HG02970 (cell line): ENCODE data around the gene LCK.
"Not testable (repeated sequence)": the region's sequence is repeated elsewhere in the genome, so short reads cannot be mapped to it uniquely, and the experiment has no call there.

Source experiments
- ATAC-seq: cut with Tn5 transposase; IDR thresholded peaks from one replicate; pipeline ENCODE4 v1.9.1; 2021; ENCODE audit warnings: mild to moderate bottlenecking, moderate library complexity, moderate number of reproducible peaks; ENCODE audit not compliant: unreplicated experiment, low FRiP score

The LCK gene

GRCh38 chr1:32272557-32273390 is 21.7 kb downstream of the LCK start:
- ATAC-seq, result no peak

DNA sequence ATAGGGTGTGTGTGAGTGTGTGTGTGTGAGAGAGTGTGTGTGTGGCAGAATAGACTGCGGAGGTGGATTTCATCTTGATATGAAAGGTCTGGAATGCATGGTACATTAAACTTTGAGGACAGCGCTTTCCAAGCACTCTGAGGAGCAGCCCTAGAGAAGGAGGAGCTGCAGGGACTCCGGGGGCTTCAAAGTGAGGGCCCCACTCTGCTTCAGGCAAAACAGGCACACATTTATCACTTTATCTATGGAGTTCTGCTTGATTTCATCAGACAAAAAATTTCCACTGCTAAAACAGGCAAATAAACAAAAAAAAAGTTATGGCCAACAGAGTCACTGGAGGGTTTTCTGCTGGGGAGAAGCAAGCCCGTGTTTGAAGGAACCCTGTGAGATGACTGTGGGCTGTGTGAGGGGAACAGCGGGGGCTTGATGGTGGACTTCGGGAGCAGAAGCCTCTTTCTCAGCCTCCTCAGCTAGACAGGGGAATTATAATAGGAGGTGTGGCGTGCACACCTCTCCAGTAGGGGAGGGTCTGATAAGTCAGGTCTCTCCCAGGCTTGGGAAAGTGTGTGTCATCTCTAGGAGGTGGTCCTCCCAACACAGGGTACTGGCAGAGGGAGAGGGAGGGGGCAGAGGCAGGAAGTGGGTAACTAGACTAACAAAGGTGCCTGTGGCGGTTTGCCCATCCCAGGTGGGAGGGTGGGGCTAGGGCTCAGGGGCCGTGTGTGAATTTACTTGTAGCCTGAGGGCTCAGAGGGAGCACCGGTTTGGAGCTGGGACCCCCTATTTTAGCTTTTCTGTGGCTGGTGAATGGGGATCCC is 22.5 kb downstream of the LCK start:
- no peak for ATAC-seq

DNA sequence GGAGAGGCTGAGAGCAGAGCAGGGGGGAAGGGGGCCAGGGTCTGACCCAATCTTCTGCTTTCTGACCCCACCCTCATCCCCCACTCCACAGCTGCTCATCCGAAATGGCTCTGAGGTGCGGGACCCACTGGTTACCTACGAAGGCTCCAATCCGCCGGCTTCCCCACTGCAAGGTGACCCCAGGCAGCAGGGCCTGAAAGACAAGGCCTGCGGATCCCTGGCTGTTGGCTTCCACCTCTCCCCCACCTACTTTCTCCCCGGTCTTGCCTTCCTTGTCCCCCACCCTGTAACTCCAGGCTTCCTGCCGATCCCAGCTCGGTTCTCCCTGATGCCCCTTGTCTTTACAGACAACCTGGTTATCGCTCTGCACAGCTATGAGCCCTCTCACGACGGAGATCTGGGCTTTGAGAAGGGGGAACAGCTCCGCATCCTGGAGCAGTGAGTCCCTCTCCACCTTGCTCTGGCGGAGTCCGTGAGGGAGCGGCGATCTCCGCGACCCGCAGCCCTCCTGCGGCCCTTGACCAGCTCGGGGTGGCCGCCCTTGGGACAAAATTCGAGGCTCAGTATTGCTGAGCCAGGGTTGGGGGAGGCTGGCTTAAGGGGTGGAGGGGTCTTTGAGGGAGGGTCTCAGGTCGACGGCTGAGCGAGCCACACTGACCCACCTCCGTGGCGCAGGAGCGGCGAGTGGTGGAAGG is 23.7 kb downstream of the LCK start:
- ATAC-seq, result no peak

DNA sequence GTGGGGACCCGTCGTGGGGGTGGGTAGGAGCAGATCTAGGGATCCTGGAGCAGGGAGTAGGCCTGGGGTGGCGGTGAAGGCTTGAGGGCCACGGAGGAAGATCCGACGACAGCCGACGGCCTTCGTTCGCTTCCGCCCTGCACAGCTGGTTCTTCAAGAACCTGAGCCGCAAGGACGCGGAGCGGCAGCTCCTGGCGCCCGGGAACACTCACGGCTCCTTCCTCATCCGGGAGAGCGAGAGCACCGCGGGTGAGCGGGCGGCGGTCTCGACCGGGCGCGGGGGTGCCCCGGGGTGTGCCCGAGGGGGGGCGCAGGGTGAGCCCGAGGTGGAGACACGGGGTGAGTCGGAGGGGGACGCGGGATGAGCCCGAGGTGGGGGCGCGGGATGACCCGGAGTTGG is 24.4 kb downstream of the LCK start:
- no peak for ATAC-seq

GRCh38 chr1:32276032-32276782 is 25.1 kb downstream of the LCK start:
- no peak for ATAC-seq

- ATAC-seq, result not testable (repeated sequence)
Measured at GRCh38 chr1:32284777-32285176, 33.7 kb downstream of the LCK start.

DNA sequence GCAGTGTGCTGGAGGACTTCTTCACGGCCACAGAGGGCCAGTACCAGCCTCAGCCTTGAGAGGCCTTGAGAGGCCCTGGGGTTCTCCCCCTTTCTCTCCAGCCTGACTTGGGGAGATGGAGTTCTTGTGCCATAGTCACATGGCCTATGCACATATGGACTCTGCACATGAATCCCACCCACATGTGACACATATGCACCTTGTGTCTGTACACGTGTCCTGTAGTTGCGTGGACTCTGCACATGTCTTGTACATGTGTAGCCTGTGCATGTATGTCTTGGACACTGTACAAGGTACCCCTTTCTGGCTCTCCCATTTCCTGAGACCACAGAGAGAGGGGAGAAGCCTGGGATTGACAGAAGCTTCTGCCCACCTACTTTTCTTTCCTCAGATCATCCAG is 34.6 kb downstream of the LCK start:
- no peak for ATAC-seq

GRCh38 chr1:32286763-32287162 is 35.7 kb downstream of the LCK start:
- no peak for ATAC-seq

DNA sequence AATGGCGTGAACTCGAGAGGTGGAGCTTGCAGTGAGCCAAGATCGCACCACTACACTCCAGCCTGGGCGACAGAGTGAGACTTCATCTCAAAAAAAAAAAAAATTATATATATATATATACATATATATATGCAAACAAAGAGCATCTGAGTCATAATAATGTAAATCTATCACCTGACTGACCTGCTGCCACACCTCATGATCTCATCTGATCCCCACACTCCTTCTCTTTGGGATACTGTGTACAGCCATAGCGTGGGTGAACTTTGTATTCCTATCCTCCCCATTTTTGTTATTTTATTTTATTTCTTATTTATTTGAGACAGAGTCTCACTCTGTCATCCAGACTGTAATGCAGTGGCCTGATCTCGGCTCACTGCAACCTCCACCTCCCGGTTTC is 38.2 kb downstream of the LCK start:
- ATAC-seq, result no peak

GRCh38 chr1:32291145-32291707 is 40.2 kb downstream of the LCK start:
- ATAC-seq, result no peak

DNA sequence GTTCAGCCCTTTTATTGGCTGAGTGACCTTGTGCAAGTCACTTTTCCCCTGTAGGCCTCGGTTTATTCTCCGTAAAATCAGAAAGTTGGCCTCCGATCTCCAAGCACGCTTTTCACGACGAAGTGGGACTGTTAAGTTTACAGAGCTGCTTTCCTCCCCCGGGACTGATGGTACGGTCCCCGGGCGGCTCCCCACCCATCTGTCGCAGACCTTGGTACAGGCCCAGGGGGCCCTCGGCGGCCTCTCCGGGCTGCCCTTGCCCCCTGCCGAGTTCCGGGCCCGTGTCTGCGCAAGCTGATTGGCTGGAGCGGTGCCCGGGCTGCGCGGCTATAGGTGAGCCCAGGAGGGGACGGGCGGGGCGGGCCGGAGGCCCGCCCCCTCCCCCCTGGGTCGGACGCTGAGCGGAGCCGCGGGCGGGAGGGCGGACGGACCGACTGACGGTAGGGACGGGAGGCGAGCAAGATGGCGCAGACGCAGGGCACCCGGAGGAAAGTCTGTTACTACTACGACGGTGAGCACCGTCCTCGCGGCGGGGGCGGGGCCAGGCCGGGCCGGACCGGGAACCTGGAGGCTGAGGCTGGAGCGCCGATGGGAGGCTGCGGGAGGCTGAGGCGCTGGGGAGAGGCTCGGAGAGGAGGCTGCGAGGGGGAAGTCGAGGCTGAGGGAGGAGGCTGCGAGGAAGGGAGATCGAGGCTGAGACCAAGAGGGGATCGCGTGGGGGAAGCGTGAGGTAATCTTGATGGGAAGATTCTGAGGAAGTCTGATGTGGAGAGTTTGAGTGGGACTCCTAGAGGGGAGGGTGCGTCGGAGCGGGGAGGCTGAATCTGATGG is 40.9 kb downstream of the LCK start, which contains the start of gene HDAC1:
HDAC1 (plus strand) TSS at position 376 of the 831 bp plus-strand sequence; CDS start at position 463, 87 bp downstream.
- peak; percentile 94 for ATAC-seq

GRCh38 chr1:32298211-32298610 is 47.1 kb downstream of the LCK start:
- ATAC-seq, result not testable (repeated sequence)

- no peak for ATAC-seq
Measured at GRCh38 chr1:32299327-32299726, 48.3 kb downstream of the LCK start.

GRCh38 chr1:32303358-32303757 is 52.3 kb downstream of the LCK start:
- no peak for ATAC-seq

- ATAC-seq, result no peak
Measured at GRCh38 chr1:32303997-32304622, 53.0 kb downstream of the LCK start.

- ATAC-seq, result no peak
Measured at GRCh38 chr1:32305310-32305709, 54.2 kb downstream of the LCK start.

- no peak for ATAC-seq
Measured at GRCh38 chr1:32307324-32307723, 56.3 kb downstream of the LCK start.

GRCh38 chr1:32309960-32310359 is 58.9 kb downstream of the LCK start:
- ATAC-seq, result no peak
